ENCODE data around the gene THTPA.
"Not testable (repeated sequence)": the region's sequence is repeated elsewhere in the genome, so short reads cannot be mapped to it uniquely, and the experiment has no call there.

THTPA gene

GRCh38 chr14:23609001-23609400 lies 52.9 kb downstream of the THTPA start:
- H3K27me3 ChIP-seq (ENCODE audit: insufficient read depth, low read length), result peaks cover 73% of the 10 kb centered on the region
- no peaks in the 10 kb centered on the region for H3K79me2 ChIP-seq (ENCODE audit: control insufficient read depth, insufficient read depth, low read length, unreplicated experiment)

GRCh38 chr14:23609411-23610089 lies 53.5 kb downstream of the THTPA start:
- not testable (repeated sequence) for H2AFZ ChIP-seq (ENCODE audit: low read length, unreplicated experiment)

More at GRCh38 chr14:23609001-23609400, 52.9 kb downstream of the THTPA start:
- Histone ChIP-seq H3K4me3 (ENCODE audit: low read depth, low read length) (no peak overlapping the region), H3K36me3 (ENCODE audit: insufficient read depth, low read length) (no peaks in the 10 kb centered on the region), H2AFZ (ENCODE audit: low read length, unreplicated experiment) (no peak overlapping the region), H3K27ac (ENCODE audit: low read depth, low read length) (no peak overlapping the region), H3K4me1 (ENCODE audit: control insufficient read depth, insufficient read depth, low read length, unreplicated experiment) (no peaks in the 10 kb centered on the region)

More at GRCh38 chr14:23609411-23610089, 53.5 kb downstream of the THTPA start:
- not testable (repeated sequence) for H3K27ac ChIP-seq (ENCODE audit: low read depth, low read length); H3K4me3 ChIP-seq (ENCODE audit: low read depth, low read length); H3K79me2 ChIP-seq (ENCODE audit: control insufficient read depth, insufficient read depth, low read length, unreplicated experiment); H3K36me3 ChIP-seq (ENCODE audit: insufficient read depth, low read length); H3K4me1 ChIP-seq (ENCODE audit: control insufficient read depth, insufficient read depth, low read length, unreplicated experiment)
- peaks cover 79% of the 10 kb centered on the region for H3K27me3 ChIP-seq (ENCODE audit: insufficient read depth, low read length)

All from ACC112 (cell line).